ENCODE data around the gene RPRD1A.
A peak's percentile ranks its signal among the peaks of the same experiment; 100 is the strongest.
"Not testable (repeated sequence)": the region's sequence is repeated elsewhere in the genome, so short reads cannot be mapped to it uniquely, and the experiment has no call there.

RPRD1A gene

GRCh38 chr18:36067055-36067957 lies at the start of gene RPRD1A:
TSS of gene RPRD1A (minus strand) at chr18:36067559. CDS start at chr18:36067404, 155 bp downstream.
- DNase-seq: peak; percentile 94

- not testable (repeated sequence) for DNase-seq
Observed at GRCh38 chr18:36116771-36117170, 49.4 kb upstream of the RPRD1A start.

- DNase-seq: no peak
Observed at GRCh38 chr18:36114738-36115137, 47.4 kb upstream of the RPRD1A start.

DNA sequence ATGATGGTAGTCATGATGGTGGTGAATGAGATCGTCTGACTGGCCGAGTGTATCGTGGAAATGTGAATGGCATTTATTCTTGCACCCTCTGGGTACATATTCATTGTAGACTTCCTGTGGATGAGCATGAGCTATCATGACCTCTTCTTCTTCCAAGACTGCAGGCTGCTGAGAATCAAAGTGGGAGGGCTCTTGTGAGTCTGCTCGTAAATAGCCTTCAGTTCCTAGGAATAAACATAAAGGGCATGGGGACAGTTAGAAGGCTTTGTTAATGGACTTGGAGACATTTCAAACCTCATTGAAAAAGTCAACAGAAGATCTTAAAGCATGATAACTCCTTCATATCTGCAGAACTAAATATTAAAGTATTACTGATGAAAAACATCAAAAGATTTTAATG lies 46.9 kb upstream of the RPRD1A start:
- DNase-seq: no peak

DNA sequence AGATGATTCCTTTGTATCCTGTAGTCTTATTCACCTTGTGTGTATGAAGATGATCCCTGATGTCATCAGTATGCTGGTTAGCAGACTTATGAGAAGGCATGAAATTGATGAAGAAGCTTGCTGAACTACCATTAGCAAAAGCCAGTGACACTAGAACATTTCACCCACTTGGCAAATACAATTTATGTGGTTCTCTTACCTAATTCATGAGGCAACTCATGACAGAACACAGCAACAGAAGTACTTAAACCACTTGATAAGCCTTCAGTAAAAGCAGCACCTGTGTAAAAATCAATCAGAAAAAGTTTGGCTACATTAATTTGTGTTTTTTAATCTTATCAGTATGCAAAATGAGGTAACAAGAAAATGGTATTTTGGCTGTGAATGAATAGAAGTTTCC lies 44.9 kb upstream of the RPRD1A start:
- DNase-seq: no peak

GRCh38 chr18:36109737-36110136 lies 42.4 kb upstream of the RPRD1A start:
- no peak for DNase-seq

- DNase-seq: no peak
Observed at GRCh38 chr18:36108601-36109000, 41.2 kb upstream of the RPRD1A start.

- no peak for DNase-seq
Observed at GRCh38 chr18:36108196-36108595, 40.8 kb upstream of the RPRD1A start.

- no peak for DNase-seq
Observed at GRCh38 chr18:36107477-36107876, 40.1 kb upstream of the RPRD1A start.

DNA sequence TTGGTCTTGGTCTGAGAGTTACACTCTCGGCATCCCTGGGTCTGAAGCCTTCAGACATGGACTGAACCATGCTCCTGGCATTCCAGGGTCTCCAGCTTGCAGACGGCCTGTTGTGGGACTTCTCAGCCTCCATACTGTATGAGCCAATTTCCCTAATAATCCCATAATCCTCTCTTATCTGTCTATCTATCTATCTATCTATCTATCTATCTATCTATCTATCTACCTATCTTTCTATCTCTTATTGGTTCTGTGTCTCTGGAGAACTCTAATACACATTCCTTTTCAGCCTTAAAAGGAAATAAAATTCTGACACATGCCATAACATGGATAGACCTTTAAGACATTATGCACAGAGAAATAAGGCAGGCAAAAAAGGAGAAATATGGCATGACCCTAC lies 37.4 kb upstream of the RPRD1A start:
- DNase-seq: no peak

- DNase-seq: no peak
Observed at GRCh38 chr18:36101943-36102342, 34.6 kb upstream of the RPRD1A start.

GRCh38 chr18:36099311-36099710 lies 32.0 kb upstream of the RPRD1A start:
- DNase-seq: no peak

DNA sequence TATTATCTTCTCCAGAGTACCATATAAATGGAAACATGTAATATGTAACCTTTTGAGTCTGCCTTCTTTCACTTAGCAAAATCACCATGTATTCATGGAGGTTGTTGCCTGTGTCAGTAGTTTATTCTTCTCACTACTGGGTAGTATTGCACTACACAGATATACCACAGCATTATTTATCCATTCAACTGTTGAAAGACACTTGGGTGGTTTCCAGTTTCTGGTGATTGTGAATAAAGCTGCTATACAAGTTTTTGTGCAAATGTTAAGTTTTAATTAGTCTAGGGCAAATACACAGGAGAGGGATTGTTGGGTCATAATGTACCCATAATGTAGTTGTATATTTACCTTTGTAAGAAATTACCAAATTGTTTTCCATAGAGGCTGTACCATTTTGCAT lies 29.6 kb upstream of the RPRD1A start:
- no peak for DNase-seq

- DNase-seq: peak; percentile 60
Observed at GRCh38 chr18:36095936-36096519, 28.7 kb upstream of the RPRD1A start.

GRCh38 chr18:36094431-36094830 lies 27.1 kb upstream of the RPRD1A start:
- no peak for DNase-seq

- DNase-seq: peak; percentile 47
Observed at GRCh38 chr18:36092116-36092515, 24.8 kb upstream of the RPRD1A start.

GRCh38 chr18:36089001-36089400 lies 21.6 kb upstream of the RPRD1A start:
- DNase-seq: no peak

DNA sequence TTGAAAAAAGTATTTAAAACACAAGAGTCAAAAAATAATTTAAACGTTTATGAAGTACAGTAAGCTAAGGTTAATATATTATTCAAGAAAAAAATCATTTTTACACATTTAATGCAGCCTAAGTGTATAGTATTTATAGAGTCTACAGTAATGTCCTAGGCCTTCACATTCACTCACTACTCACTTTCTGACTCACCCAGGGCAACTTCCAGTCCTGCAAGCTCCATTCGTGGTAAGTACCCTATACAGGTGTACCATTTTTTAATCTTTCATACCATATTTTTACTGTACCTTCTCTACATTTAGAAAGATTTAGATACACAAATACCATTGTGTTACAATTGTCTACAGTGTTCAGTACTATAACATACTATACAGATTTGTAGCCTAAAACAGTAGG lies 20.9 kb upstream of the RPRD1A start:
- DNase-seq: no peak

GRCh38 chr18:36086186-36086585 lies 18.8 kb upstream of the RPRD1A start:
- no peak for DNase-seq

DNA sequence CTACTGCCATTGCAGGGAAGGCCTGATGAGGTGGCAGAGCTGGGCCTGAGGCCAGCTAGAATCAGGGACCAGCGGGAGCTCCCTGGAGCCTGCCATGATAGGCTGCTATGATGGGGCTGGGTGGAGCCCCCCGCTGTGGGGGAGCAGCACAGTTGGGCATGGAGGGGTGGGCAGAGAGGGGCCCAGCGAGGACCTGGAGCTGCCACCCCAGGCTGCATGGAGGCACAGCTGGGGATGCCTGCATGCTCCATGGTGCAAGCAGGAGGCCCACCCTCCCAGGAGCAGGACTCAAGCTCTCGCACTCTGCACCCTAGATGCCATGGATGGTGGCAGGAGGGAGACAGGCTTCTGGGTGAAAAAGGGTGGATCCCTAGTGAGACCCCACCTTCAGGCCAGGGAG lies 17.8 kb upstream of the RPRD1A start:
- no peak for DNase-seq

GRCh38 chr18:36083729-36084128 lies 16.4 kb upstream of the RPRD1A start:
- DNase-seq: no peak

DNA sequence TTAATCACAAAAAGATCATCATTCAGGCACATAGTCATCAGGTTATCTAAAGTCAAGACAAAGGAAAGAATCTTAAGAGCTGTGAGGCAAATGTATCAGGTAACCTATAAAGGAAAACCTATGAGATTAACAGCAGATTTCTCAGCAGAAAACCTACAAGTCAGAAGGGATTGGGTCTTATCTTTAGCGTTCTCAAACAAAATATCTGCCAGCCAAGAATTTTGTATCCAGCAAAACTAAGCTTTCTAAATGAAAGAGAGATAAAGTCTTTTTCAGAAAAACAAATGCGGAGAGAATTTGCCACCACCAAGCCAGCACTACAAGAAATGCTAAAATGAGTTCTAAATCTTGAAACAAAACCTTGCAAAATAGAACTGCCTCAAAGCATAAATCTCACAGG lies 13.8 kb upstream of the RPRD1A start:
- not testable (repeated sequence) for DNase-seq

DNA sequence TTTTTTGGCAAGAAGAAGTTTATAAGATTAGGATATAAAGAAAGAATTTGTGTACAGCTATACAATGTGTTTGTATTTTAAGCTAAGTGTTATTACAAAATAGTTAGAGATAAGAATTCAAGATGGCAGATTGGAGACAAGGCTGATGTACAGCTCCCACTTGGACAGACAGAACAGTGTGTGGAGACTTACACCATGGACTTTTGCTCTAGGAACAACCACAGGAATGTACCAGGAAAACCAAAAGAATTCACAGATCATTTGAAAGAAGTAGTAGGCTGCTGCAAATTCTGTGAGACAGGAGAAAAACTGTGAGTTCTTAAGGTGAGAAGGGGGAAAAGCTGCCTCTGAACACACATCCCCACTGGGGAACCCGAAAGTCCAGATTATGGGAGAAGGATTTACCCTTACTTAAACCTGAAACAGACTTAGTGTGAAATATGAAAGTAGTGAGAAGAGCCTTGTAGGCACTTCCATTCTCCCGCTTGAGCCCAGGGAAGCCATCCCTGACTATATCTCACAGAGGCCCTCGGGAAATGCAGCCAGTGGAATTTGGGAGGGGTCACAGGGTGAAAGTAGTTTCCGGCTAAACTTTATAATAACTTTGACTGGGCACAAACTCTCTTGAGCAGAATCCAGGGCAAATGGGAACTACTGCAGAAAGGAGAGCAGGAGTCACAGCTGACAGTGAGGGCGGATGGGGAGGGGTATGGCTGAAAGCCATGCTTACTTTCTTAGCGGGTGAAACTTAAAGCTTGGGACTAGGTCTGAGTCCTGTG lies 11.6 kb upstream of the RPRD1A start:
- peak; percentile 48 for DNase-seq

DNA sequence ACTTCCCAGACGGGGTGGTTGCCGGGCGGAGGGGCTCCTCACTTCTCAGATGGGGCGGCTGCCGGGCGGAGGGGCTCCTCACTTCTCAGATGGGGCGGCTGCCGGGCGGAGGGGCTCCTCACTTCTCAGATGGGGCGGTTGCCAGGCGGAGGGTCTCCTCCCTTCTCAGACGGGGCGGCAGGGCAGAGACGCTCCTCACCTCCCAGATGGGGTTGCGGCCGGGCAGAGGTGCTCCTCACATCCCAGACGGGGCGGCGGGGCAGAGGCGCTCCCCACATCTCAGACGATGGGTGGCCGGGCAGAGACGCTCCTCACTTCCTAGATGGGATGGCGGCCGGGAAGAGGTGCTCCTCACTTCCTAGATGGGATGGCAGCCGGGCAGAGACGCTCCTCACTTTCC lies 10.4 kb upstream of the RPRD1A start:
- DNase-seq: not testable (repeated sequence)
